IgD-negative memory B cell (primary cell): ENCODE results near the gene CRIM1. TPM values are rescaled to one million over a fixed set of nuclear protein-coding genes. Genes with fewer than 3 reads are reported as not detected.

Experiments used
- H3K27ac Mint-ChIP-seq, 3 donors: one replicate each; pipeline ENCODE4 v1.8.0; 2020 to 2022; ENCODE audit warnings: mild to moderate bottlenecking in 3 of 3, mixed read lengths in 3 of 3, moderate library complexity in 1 of 3
- H3K27me3 Mint-ChIP-seq: one replicate; pipeline ENCODE4 v1.8.0; 2021; ENCODE audit warnings: mixed read lengths
- H3K36me3 Mint-ChIP-seq: one replicate; pipeline ENCODE4 v1.8.0; 2020; ENCODE audit warnings: mild to moderate bottlenecking, mixed read lengths
- H3K4me1 Mint-ChIP-seq, 3 donors: one replicate each; pipeline ENCODE4 v1.8.0; 2020 to 2022; ENCODE audit warnings: mixed read lengths in 3 of 3, mild to moderate bottlenecking in 1 of 3
- H3K4me3 Mint-ChIP-seq, 4 donors: one replicate each; pipeline ENCODE4 v1.8.0; 2020 to 2022; ENCODE audit warnings: mild to moderate bottlenecking in 4 of 4, mixed read lengths in 4 of 4, moderate library complexity in 3 of 4
- H3K9me3 Mint-ChIP-seq, 3 donors: one replicate each; pipeline ENCODE4 v1.8.0; 2020 to 2021; ENCODE audit warnings: mixed read lengths in 3 of 3, mild to moderate bottlenecking in 1 of 3
- polyA plus RNA-seq: library from polyadenylated mRNA; unstranded; fragments of 300-500 nt; fragmentation: Illumina TruSeq; gene quantifications from one replicate; pipeline ENCODE4 v1.2.3, GENCODE V29; 2021

The CRIM1 gene
- polyA plus RNA-seq, 1 donor from 2014 or later: 0.26 TPM

- H3K27me3 Mint-ChIP-seq: peaks cover 2% of the 10 kb centered on the region
- H3K4me3 Mint-ChIP-seq: no peak overlapping the region
- H3K36me3 Mint-ChIP-seq: no peaks in the 10 kb centered on the region
- no peaks in the 10 kb centered on the region for H3K4me1 Mint-ChIP-seq
- H3K27ac Mint-ChIP-seq: no peak overlapping the region
- H3K9me3 Mint-ChIP-seq: peaks cover 0 to 2% (median 0%) of the 10 kb centered on the region in 3 donors
These were observed 17.8 kb downstream of the CRIM1 start for GRCh38 chr2:36373149-36373926.

GRCh38 chr2:36374585-36374984, 19.0 kb downstream of the CRIM1 start:
- Mint-ChIP-seq H3K4me1 (no peaks in the 10 kb centered on the region), H3K27ac (no peak overlapping the region), H3K27me3 (peaks cover 3% of the 10 kb centered on the region), H3K9me3 (peaks cover 0 to 2% (median 0%) of the 10 kb centered on the region in 3 donors), H3K36me3 (no peaks in the 10 kb centered on the region), H3K4me3 (no peak overlapping the region)

DNA sequence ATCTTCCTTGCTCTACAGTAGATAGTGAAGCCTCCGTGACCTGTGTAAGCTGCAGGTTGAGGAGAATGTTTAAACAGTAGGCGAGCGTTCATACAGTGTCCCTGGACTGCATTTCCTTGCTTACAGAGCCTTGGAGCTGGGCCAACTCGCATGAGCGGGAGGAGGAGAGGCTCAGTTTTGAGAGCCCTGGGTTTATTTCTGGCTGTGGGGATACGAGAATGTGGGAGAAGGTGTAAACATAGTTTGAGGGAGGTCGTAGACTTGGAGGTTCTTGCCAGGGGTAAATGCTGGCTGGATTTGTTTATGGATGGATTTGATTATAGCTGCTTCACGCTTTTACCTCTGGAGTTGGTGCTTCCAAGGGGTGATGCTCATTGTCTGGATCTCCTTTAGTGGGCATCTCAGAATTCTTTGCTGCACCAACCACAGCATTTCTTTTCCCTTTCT, 20.8 kb downstream of the CRIM1 start:
- no peaks in the 10 kb centered on the region for H3K36me3 Mint-ChIP-seq
- H3K4me1 Mint-ChIP-seq: peaks cover 0 to 2% (median 0%) of the 10 kb centered on the region in 3 donors
- H3K27ac Mint-ChIP-seq: no peak overlapping the region
- H3K9me3 Mint-ChIP-seq: peaks cover 0 to 2% (median 0%) of the 10 kb centered on the region in 3 donors
- peaks cover 3% of the 10 kb centered on the region for H3K27me3 Mint-ChIP-seq
- H3K4me3 Mint-ChIP-seq: no peak overlapping the region

DNA sequence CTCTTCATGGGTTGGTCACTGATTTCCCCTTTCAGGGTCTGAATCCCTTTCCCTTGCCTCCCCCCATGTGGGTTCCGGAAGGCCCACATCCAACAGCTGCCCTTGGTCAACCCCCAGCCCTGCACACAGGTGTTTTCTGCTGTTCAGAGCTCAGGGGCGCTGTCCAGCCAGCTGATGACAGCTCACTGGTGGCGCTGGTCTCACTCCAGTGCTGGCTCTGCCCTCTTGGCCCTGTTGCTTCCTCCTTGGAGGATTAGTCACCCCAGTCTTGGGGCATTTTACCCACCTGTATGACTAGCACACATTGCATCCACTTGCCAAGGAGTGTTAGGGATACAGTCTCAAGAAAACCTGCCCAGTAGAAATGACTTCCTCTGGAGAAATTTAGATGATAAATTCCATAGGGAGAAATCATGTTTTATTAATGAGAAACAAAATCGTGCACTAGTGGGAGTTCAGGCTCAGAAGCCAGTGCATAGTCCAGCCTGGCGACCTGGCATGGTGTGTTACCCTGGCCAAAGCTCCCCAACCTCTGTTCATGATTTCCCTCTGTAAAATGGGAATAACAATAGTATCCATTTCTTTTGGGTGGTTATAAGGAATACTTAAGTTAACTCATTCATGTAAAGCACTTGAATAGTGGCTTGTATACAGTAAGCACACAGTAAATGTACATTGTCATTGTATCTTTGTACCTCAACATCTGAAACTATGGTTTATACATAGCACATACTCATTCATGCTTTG, 21.6 kb downstream of the CRIM1 start:
- peaks cover 0 to 2% (median 0%) of the 10 kb centered on the region in 3 donors for H3K9me3 Mint-ChIP-seq
- no peak overlapping the region for H3K4me3 Mint-ChIP-seq
- peaks cover 3% of the 10 kb centered on the region for H3K27me3 Mint-ChIP-seq
- peaks cover 0 to 2% (median 0%) of the 10 kb centered on the region in 3 donors for H3K4me1 Mint-ChIP-seq
- no peaks in the 10 kb centered on the region for H3K36me3 Mint-ChIP-seq
- no peak overlapping the region for H3K27ac Mint-ChIP-seq

DNA sequence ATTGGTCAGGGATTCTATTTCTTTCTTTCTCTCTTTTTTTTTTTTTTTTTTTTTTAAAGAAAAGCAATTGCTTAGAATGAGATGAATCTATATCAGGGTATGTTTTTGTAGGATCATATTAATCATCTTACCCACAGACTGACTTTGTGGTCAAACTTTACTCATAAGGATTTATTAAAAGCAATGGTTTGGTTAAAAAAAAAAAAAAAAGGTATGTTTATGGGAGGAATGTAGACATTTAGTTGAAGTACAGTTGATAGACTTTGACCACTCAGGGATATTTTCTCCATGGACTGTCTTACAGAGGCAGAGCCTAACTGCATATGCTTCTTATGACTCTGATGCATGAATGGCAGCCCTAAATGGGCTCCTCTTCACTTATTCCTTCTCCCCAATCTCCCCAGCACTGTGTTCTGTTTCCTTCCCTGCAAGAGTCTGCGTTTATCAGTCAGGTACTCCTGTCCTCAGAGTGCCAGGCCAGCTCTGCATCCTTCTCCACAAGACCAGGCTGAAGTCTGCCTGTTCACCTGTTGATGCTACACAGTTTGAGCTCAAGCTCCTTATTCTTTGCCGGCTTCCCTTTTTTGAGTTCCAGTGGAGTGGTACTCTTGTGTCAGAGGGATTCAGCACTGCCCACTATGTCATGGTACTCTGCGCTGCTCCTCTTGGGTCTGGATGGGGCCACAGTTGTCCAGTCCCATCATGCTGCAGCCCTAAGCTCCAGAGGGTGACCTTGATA, 24.3 kb downstream of the CRIM1 start:
- Mint-ChIP-seq H3K4me3 (no peak overlapping the region), H3K27me3 (peaks cover 1% of the 10 kb centered on the region), H3K4me1 (peaks cover 0 to 2% (median 0%) of the 10 kb centered on the region in 3 donors), H3K9me3 (no peaks in the 10 kb centered on the region), H3K27ac (no peak overlapping the region), H3K36me3 (no peaks in the 10 kb centered on the region)

DNA sequence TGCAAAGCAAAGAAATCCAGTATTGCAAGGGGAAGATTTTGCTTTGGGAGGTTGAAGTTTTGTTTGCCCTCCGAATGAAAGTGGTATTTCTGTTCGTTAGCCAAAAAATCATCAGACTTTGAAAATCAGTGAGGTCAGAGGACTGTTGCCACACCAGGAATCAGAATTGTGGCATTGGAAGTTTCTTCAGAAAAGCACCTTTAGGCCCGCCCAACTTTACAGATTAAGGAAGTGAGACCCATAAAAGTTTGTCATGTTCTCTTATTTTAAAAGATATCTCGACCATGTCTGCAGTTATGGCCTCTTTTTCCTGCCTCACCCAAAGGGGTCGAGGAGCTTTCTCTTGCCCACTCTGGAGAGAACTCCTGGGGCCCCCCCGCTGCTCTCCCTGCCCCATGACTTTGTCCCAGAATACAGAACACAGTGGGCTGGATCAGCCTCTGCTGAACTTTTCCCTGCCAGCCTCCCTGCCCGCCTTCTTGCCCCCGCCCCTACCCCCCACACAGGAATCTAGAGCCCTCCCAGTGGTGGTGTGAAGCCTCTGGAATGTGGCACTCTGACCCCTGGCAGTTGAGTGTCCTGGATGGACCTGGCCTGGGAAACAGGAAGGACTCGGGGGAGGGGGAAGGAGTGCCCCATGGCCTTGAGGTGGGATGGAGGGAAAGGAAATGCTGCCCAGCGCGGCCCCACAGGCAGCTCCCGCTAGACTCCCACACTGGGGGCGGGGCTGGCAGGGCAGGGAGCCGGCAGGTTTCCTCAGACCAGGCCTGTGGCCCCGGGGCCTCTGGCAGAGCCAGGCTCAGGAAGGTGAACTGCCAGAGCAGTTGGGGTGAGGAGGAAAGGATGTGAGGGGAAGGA, 25.3 kb downstream of the CRIM1 start:
- Mint-ChIP-seq H3K4me1 (peaks cover 0 to 2% (median 0%) of the 10 kb centered on the region in 3 donors), H3K27ac (no peak overlapping the region), H3K36me3 (no peaks in the 10 kb centered on the region), H3K4me3 (no peak overlapping the region), H3K9me3 (no peaks in the 10 kb centered on the region), H3K27me3 (peaks cover 1% of the 10 kb centered on the region)

- Mint-ChIP-seq H3K27me3 (peaks cover 1% of the 10 kb centered on the region), H3K36me3 (no peaks in the 10 kb centered on the region), H3K27ac (no peak overlapping the region), H3K9me3 (no peaks in the 10 kb centered on the region), H3K4me3 (no peak overlapping the region), H3K4me1 (peaks cover 0 to 4% (median 0%) of the 10 kb centered on the region in 3 donors)
These were observed 26.4 kb downstream of the CRIM1 start for GRCh38 chr2:36381993-36382392.

GRCh38 chr2:36382472-36382871, 26.9 kb downstream of the CRIM1 start:
- no peak overlapping the region for H3K27ac Mint-ChIP-seq

GRCh38 chr2:36383726-36384125, 28.1 kb downstream of the CRIM1 start:
- Mint-ChIP-seq H3K4me1 (peaks cover 0 to 6% (median 0%) of the 10 kb centered on the region in 3 donors), H3K4me3 (no peak overlapping the region), H3K9me3 (no peaks in the 10 kb centered on the region), H3K27ac (no peak overlapping the region), H3K36me3 (no peaks in the 10 kb centered on the region), H3K27me3 (no peaks in the 10 kb centered on the region)

More at GRCh38 chr2:36382472-36382871, 26.9 kb downstream of the CRIM1 start:
- no peak overlapping the region for H3K4me3 Mint-ChIP-seq
- H3K27me3 Mint-ChIP-seq: peaks cover 1% of the 10 kb centered on the region
- H3K36me3 Mint-ChIP-seq: no peaks in the 10 kb centered on the region
- H3K4me1 Mint-ChIP-seq: peaks cover 0 to 4% (median 0%) of the 10 kb centered on the region in 3 donors
- H3K9me3 Mint-ChIP-seq: no peaks in the 10 kb centered on the region

DNA sequence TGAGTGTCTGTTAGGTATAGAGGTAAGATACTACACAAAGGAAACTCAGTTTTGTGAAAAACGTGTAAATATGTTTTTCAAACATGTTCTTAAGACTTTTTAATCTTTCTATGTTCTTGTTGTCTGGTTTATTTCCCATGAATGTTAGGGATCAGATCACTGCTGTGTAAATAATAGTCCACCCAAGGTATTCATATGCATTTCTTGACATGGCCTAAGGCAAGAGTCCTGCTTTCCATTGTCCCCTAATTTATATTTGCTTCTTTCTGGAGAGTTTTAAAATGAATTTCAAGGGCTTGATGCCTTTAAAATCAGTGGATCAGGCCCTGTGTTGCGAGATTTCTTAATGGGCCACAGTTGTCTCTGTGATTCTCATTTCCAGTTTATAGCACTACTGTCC, 28.9 kb downstream of the CRIM1 start:
- H3K27ac Mint-ChIP-seq: no peak overlapping the region
- H3K36me3 Mint-ChIP-seq: no peaks in the 10 kb centered on the region
- H3K27me3 Mint-ChIP-seq: no peaks in the 10 kb centered on the region
- H3K4me3 Mint-ChIP-seq: no peak overlapping the region
- peaks cover 0 to 6% (median 0%) of the 10 kb centered on the region in 3 donors for H3K4me1 Mint-ChIP-seq
- H3K9me3 Mint-ChIP-seq: no peaks in the 10 kb centered on the region

- Mint-ChIP-seq H3K27ac (no peak overlapping the region), H3K4me1 (peaks cover 0 to 4% (median 0%) of the 10 kb centered on the region in 3 donors), H3K4me3 (no peak overlapping the region), H3K27me3 (no peaks in the 10 kb centered on the region), H3K36me3 (peaks cover 2% of the 10 kb centered on the region), H3K9me3 (no peaks in the 10 kb centered on the region)
These were observed 30.0 kb downstream of the CRIM1 start for GRCh38 chr2:36385603-36386002.

DNA sequence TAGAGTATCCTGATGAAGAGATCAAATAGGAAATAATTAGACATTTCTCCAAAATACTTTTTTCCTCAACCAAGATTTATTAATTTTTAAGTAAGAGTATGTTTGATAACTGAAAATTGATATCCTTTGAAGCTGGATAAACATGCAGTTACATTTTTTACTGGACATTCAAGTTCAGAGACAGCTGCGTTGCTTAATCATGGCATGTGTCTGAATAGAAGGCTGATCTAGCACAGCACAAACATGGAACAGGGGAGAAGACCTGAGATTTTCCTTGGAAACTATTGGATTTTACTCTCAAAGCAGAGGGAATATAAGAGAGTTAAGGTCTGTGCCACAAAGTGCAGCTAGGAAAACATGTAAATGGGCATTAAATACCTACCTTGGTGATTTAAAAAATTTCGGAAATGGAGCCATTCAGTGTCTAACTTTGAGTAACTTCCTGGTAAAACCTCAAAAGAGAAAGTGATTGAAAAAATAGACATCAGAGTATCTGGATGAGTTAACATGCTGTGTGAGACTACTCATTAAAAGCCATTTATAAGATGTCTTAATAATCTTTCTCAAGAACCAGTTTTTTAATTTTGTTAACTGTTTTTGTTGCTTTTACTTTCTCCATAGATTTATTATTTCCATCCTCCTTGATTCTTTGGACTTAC, 31.8 kb downstream of the CRIM1 start:
- no peaks in the 10 kb centered on the region for H3K9me3 Mint-ChIP-seq
- no peak overlapping the region for H3K4me3 Mint-ChIP-seq
- H3K4me1 Mint-ChIP-seq: peaks cover 0 to 3% (median 0%) of the 10 kb centered on the region in 3 donors
- H3K36me3 Mint-ChIP-seq: peaks cover 2% of the 10 kb centered on the region
- H3K27ac Mint-ChIP-seq: no peak overlapping the region
- no peaks in the 10 kb centered on the region for H3K27me3 Mint-ChIP-seq

GRCh38 chr2:36388472-36388871, 32.9 kb downstream of the CRIM1 start:
- H3K4me1 Mint-ChIP-seq: peaks cover 0 to 3% (median 0%) of the 10 kb centered on the region in 3 donors
- H3K4me3 Mint-ChIP-seq: no peak overlapping the region
- H3K27me3 Mint-ChIP-seq: peaks cover 1% of the 10 kb centered on the region
- H3K36me3 Mint-ChIP-seq: peaks cover 2% of the 10 kb centered on the region
- H3K9me3 Mint-ChIP-seq: no peaks in the 10 kb centered on the region
- no peak overlapping the region for H3K27ac Mint-ChIP-seq

DNA sequence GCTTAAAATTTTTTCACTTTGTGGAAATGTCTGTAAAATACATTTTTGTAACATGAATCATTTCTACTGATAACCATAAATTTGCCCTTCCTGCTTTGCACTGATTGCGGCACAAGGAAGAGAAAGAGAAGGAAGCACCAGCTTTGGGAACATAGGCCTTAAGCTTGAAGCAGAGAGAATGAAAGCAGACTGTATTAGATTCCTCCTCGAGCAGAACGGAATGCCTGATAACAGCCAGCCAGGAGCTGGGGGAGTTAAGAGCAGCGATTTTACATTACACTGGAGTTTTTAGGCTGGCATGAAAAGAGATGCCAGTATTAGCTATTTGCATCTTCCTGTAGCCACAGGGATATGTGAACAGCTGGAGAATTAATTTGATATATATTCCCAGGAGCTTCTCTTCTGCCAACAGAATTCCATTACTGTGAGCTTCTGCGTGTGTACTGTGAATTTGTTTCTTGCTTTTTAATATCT, 33.5 kb downstream of the CRIM1 start:
- Mint-ChIP-seq H3K4me1 (peaks cover 0 to 3% (median 0%) of the 10 kb centered on the region in 3 donors), H3K27me3 (peaks cover 2% of the 10 kb centered on the region), H3K9me3 (no peaks in the 10 kb centered on the region), H3K4me3 (no peak overlapping the region), H3K36me3 (peaks cover 2% of the 10 kb centered on the region), H3K27ac (no peak overlapping the region)
